Smooth muscle cell of the brain vasculature (primary cell): ENCODE results near the gene POLR1E.

Experiments used
- DNase-seq: peaks from one replicate; pipeline ENCODE4 v3.0.0-alpha.2; 2012; ENCODE audit warnings: low read depth, low spot score

Gene POLR1E

GRCh38 chr9:37534901-37535300, 49.2 kb downstream of the POLR1E start:
- no peak for DNase-seq

GRCh38 chr9:37538099-37538498, 52.4 kb downstream of the POLR1E start:
- no peak for DNase-seq

GRCh38 chr9:37539634-37540033, 53.9 kb downstream of the POLR1E start:
- DNase-seq = no peak

DNA sequence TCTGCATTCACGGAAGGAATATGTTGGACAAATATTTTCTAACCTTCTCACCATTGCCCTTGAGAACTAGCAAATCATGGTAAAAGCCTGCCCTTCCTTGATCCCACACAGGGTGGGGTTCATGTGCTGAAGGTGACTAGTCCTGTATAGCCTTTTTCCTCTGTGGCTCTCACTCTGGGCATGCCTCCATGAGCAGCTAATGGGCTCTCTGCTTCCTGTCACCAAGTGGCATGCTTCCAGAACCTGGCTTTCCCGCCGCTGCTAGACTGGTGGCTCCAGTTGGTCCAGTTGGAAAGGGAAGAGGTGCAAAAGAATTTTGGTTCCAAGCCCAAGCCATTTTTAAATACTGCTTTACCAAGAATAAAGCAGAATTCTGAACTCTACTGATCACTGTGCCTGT, 54.9 kb downstream of the POLR1E start:
- no peak for DNase-seq

- no peak for DNase-seq
These were observed 55.7 kb downstream of the POLR1E start for GRCh38 chr9:37541465-37541864.

GRCh38 chr9:37542488-37542887, 56.7 kb downstream of the POLR1E start:
- DNase-seq = no peak

DNA sequence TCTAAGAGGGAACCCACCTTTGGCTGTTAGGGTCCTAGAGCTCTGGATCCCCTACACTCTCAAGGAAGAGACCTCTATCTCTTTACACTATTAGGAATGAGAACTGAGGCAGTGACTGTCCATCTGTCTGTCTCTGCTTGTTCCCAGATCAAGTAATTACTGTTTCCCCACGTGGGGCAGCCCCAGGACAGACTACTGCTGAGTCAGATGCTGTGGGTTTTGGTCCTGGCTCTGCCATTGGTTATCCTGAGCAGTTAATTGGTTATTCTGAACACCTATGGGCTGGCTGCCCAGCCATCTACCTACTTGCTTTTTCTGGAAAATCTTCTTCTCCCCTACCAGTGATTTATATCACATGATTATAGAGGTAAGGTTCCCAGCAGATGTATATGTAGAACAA, 57.1 kb downstream of the POLR1E start:
- no peak for DNase-seq

GRCh38 chr9:37543468-37543867, 57.7 kb downstream of the POLR1E start:
- DNase-seq = no peak

GRCh38 chr9:37547328-37547878, 61.7 kb downstream of the POLR1E start:
- DNase-seq = no peak

DNA sequence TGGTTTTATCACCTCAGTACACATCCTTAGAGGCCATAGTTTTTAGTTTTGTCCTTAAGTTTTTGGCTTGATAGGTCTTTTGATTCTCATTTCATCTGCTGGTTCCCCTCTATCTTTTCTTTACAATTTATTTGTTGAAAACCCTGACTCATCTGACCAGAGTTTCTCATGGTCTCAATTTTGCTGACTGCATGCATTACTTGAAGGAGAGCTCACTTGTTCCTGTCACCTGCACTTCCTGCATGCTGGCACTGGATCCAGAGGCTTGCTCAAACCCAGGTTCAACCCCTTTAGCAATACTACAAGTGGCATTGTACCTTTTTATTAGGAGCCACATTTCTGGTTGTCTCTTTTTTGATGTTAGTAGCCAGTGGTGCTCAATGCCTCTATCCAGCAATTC, 63.8 kb downstream of the POLR1E start:
- no peak for DNase-seq

GRCh38 chr9:37550781-37551180, 65.0 kb downstream of the POLR1E start:
- no peak for DNase-seq

- no peak for DNase-seq
These were observed 65.7 kb downstream of the POLR1E start for GRCh38 chr9:37551468-37551867.

DNA sequence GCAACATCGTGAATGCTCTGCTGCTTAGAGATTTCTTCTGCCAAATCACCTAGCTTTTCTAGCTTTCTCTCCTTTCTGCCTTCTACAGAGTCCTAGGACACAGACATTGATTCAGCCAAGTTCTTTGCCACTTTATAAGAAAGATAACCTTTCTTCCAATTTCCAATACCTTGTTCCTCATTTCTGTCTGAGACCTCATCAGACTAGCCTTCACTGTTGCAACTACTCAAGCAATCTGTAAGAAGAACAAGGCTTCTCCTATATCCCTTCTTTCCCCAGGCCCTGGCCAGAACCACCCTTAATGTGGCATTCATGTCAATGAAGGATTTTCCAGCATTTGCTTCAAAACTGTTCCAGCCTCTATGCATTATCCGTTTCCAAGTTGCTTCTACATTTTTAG, 66.1 kb downstream of the POLR1E start:
- no peak for DNase-seq
